Amniotic stem cell (primary cell): Measurements from ENCODE around the gene ADRA1B.

Source experiments
- DNase-seq: peaks from one replicate; lab custom pipeline; 2025; lab: John Stamatoyannopoulos, UW

Gene ADRA1B

GRCh38 chr5:159928122-159928909 lies 12.0 kb downstream of the ADRA1B start:
- peak; percentile 58 for DNase-seq

GRCh38 chr5:159929176-159929575 lies 12.9 kb downstream of the ADRA1B start:
- DNase-seq = no peak

- no peak for DNase-seq
Observed at GRCh38 chr5:159933531-159934485, 17.5 kb downstream of the ADRA1B start.

GRCh38 chr5:159935946-159936345 lies 19.7 kb downstream of the ADRA1B start:
- DNase-seq = no peak

GRCh38 chr5:159936686-159937329 lies 20.5 kb downstream of the ADRA1B start:
- no peak for DNase-seq

GRCh38 chr5:159937580-159937979 lies 21.3 kb downstream of the ADRA1B start:
- DNase-seq = no peak

- DNase-seq = no peak
Observed at GRCh38 chr5:159943326-159943725, 27.0 kb downstream of the ADRA1B start.

- no peak for DNase-seq
Observed at GRCh38 chr5:159944056-159944600, 27.8 kb downstream of the ADRA1B start.

GRCh38 chr5:159945359-159945758 lies 29.1 kb downstream of the ADRA1B start:
- DNase-seq = no peak

GRCh38 chr5:159947708-159948358 lies 31.6 kb downstream of the ADRA1B start:
- no peak for DNase-seq

- no peak for DNase-seq
Observed at GRCh38 chr5:159951387-159951786, 35.1 kb downstream of the ADRA1B start.

- no peak for DNase-seq
Observed at GRCh38 chr5:159951834-159952233, 35.6 kb downstream of the ADRA1B start.

- no peak for DNase-seq
Observed at GRCh38 chr5:159953609-159954008, 37.3 kb downstream of the ADRA1B start.

- DNase-seq = no peak
Observed at GRCh38 chr5:159955056-159955624, 38.9 kb downstream of the ADRA1B start.

- DNase-seq = no peak
Observed at GRCh38 chr5:159956074-159956473, 39.8 kb downstream of the ADRA1B start.

GRCh38 chr5:159961176-159962160 lies 45.2 kb downstream of the ADRA1B start:
- no peak for DNase-seq

- no peak for DNase-seq
Observed at GRCh38 chr5:159962214-159962613, 45.9 kb downstream of the ADRA1B start.

GRCh38 chr5:159963935-159964334 lies 47.7 kb downstream of the ADRA1B start:
- DNase-seq = no peak

GRCh38 chr5:159965031-159965837 lies 49.0 kb downstream of the ADRA1B start:
- peak; percentile 41 for DNase-seq
